IMR-90 (cell line): ENCODE data around the gene CLEC17A. TPM values are rescaled to one million over a fixed set of nuclear protein-coding genes. Genes with fewer than 3 reads are reported as not detected.

Source experiments
- ATAC-seq: fragments of 200-7000 bp; cut with Tn5 transposase; 2 replicates; pipeline ENCODE4 v1.9.1; 2020; ENCODE audit warnings: low read depth, mild to moderate bottlenecking, moderate library complexity
- BruUV-seq: library from RNA; stranded (reverse); fragments of 400-500 nt; replicated peaks from 2 replicates; lab custom pipeline; 2021; lab: Mats Ljungman, UMichigan
- CTCF ChIA-PET: fragments of 300-600 bp; formaldehyde crosslinking; extraction: SDS; loops from one replicate; lab custom pipeline; 2021; ENCODE audit warnings: antibody characterized with exemption; lab: Yijun Ruan, JAX
- POLR2A ChIA-PET: fragments of 300-600 bp; sonication (Branson Sonifier 250); formaldehyde crosslinking; loops from one replicate; lab custom pipeline; 2022; ENCODE audit warnings: antibody characterized with exemption; ENCODE audit not compliant: unreplicated experiment; lab: Charles Lee
- DNase-seq: peaks from one replicate; pipeline ENCODE4 v3.0.0; 2013
- H2AFZ ChIP-seq: replicated peaks from 2 replicates; pipeline ENCODE3; 2013; ENCODE audit warnings: low read length, mild to moderate bottlenecking; ENCODE audit not compliant: poor library complexity
- H2AK5ac ChIP-seq: 2 replicates; pipeline ENCODE4 v1.6.1; 2013; ENCODE audit warnings: low read depth, low read length, inconsistent platforms
- H2AK9ac ChIP-seq: replicated peaks from 2 replicates; pipeline ENCODE3; 2013; ENCODE audit warnings: mild to moderate bottlenecking, low read depth, low read length, moderate library complexity; ENCODE audit not compliant: poor library complexity
- H2BK120ac ChIP-seq: 2 replicates; pipeline ENCODE4 v1.6.1; 2013; ENCODE audit warnings: low read depth, low read length, inconsistent platforms
- H2BK15ac ChIP-seq: 3 replicates; pipeline ENCODE4 v1.6.1; 2013; ENCODE audit warnings: low read depth, low read length, inconsistent platforms
- H2BK20ac ChIP-seq: 2 replicates; pipeline ENCODE4 v1.6.1; 2013; ENCODE audit warnings: low read depth, mild to moderate bottlenecking, inconsistent platforms, low read length, moderate library complexity
- H2BK5ac ChIP-seq: 2 replicates; pipeline ENCODE4 v1.6.1; 2013; ENCODE audit warnings: mild to moderate bottlenecking, low read depth, low read length, inconsistent platforms; ENCODE audit not compliant: poor library complexity, severe bottlenecking
- H3K14ac ChIP-seq: replicated peaks from 2 replicates; pipeline ENCODE4 v1.6.1; 2013; ENCODE audit warnings: low read depth, low read length, inconsistent platforms
- H3K18ac ChIP-seq: 2 replicates; pipeline ENCODE4 v1.6.1; 2013; ENCODE audit warnings: low read depth, low read length, control low read depth
- H3K23ac ChIP-seq: 2 replicates; pipeline ENCODE4 v1.6.1; 2013; ENCODE audit warnings: low read depth, low read length, inconsistent platforms
- H3K27ac ChIP-seq: 2 replicates; pipeline ENCODE4 v1.5.1; 2013; ENCODE audit warnings: mild to moderate bottlenecking, control low read depth, low read length; ENCODE audit not compliant: insufficient read depth
- H3K27me3 ChIP-seq: 2 replicates; pipeline ENCODE4 v1.6.1; 2013; ENCODE audit warnings: low read length; ENCODE audit not compliant: control insufficient read depth, insufficient read depth
- H3K36me3 ChIP-seq: 2 replicates; pipeline ENCODE4 v1.6.1; 2013; ENCODE audit warnings: low read length, mixed read lengths; ENCODE audit not compliant: control insufficient read depth, insufficient read depth
- H3K4ac ChIP-seq: 2 replicates; pipeline ENCODE4 v1.6.1; 2013; ENCODE audit warnings: low read depth, low read length, inconsistent platforms
- H3K4me1 ChIP-seq: 2 replicates; pipeline ENCODE4 v1.6.1; 2013; ENCODE audit warnings: low read length, mixed read lengths; ENCODE audit not compliant: control insufficient read depth, insufficient read depth
- H3K4me2 ChIP-seq: 2 replicates; pipeline ENCODE4 v1.6.1; 2013; ENCODE audit warnings: low read depth, mild to moderate bottlenecking, control low read depth, low read length, moderate library complexity
- H3K4me3 ChIP-seq: 2 replicates; pipeline ENCODE4 v1.5.1; 2013; ENCODE audit warnings: low read depth, mild to moderate bottlenecking, control low read depth, low read length, moderate library complexity; ENCODE audit not compliant: insufficient read depth
- H3K56ac ChIP-seq: 2 replicates; pipeline ENCODE4 v1.6.1; 2013; ENCODE audit warnings: low read length, inconsistent platforms; ENCODE audit not compliant: insufficient read depth; ENCODE audit errors: extremely low read depth
- H3K79me1 ChIP-seq, 2 experiments: 2 replicates each; pipeline ENCODE4 v1.6.1; 2013; ENCODE audit warnings: low read length in 2 of 2, inconsistent platforms in 1 of 2, low read depth in 1 of 2
- H3K9ac ChIP-seq: 2 replicates; pipeline ENCODE4 v1.6.1; 2013; ENCODE audit warnings: low read depth, low read length, control low read depth
- H3K9me1 ChIP-seq: 2 replicates; pipeline ENCODE4 v1.6.1; 2013; ENCODE audit warnings: low read length, inconsistent platforms; ENCODE audit not compliant: insufficient read depth
- H3K9me3 ChIP-seq: 2 replicates; pipeline ENCODE4 v1.6.1; 2013; ENCODE audit warnings: low read length; ENCODE audit not compliant: control insufficient read depth, insufficient read depth
- H4K20me1 ChIP-seq: 2 replicates; pipeline ENCODE4 v1.6.1; 2013; ENCODE audit warnings: low read length, inconsistent platforms; ENCODE audit not compliant: insufficient read depth
- H4K5ac ChIP-seq: 2 replicates; pipeline ENCODE4 v1.6.1; 2013; ENCODE audit warnings: mild to moderate bottlenecking, low read depth, low read length, control low read depth
- H4K8ac ChIP-seq, 2 experiments: 2 replicates each; pipeline ENCODE4 v1.6.1; 2013; ENCODE audit warnings: low read depth in 2 of 2, low read length in 2 of 2, control low read depth in 1 of 2, inconsistent platforms in 1 of 2
- H4K91ac ChIP-seq: 2 replicates; pipeline ENCODE4 v1.6.1; 2013; ENCODE audit warnings: low read depth, low read length, inconsistent platforms; ENCODE audit not compliant: insufficient read depth
- BHLHE40 ChIP-seq: fragments of 150-350 bp; IDR thresholded peaks from 2 replicates; pipeline ENCODE4 v1.6.1; 2016; ENCODE audit warnings: mild to moderate bottlenecking, low read depth, low read length
- CEBPB ChIP-seq: IDR thresholded peaks from 2 replicates; pipeline ENCODE4 v1.6.1; 2012; ENCODE audit warnings: low read depth, low read length, improper control_type of control experiment
- CHD1 ChIP-seq: IDR thresholded peaks from 2 replicates; pipeline ENCODE4 v1.6.1; 2012; ENCODE audit warnings: low read depth, low read length, improper control_type of control experiment
- FOS ChIP-seq: fragments of 150-350 bp; IDR thresholded peaks from 2 replicates; pipeline ENCODE4 v1.6.1; 2016; ENCODE audit warnings: low read depth, low read length
- MAFK ChIP-seq: IDR thresholded peaks from 2 replicates; pipeline ENCODE4 v1.6.1; 2012; ENCODE audit warnings: low read depth, low read length, improper control_type of control experiment
- MAZ ChIP-seq: IDR thresholded peaks from 2 replicates; pipeline ENCODE4 v1.6.1; 2012; ENCODE audit warnings: low read depth, mild to moderate bottlenecking, low read length, improper control_type of control experiment, moderate library complexity, borderline replicate concordance
- MXI1 ChIP-seq: IDR thresholded peaks from 2 replicates; pipeline ENCODE4 v1.6.1; 2012; ENCODE audit warnings: low read depth, mild to moderate bottlenecking, low read length, moderate library complexity, borderline replicate concordance
- POLR2A ChIP-seq: IDR thresholded peaks from 2 replicates; pipeline ENCODE4 v1.6.1; 2012; ENCODE audit warnings: mild to moderate bottlenecking, low read depth, low read length
- RAD21 ChIP-seq: IDR thresholded peaks from 2 replicates; pipeline ENCODE4 v1.6.1; 2012; ENCODE audit warnings: low read length, improper control_type of control experiment
- RCOR1 ChIP-seq: IDR thresholded peaks from 2 replicates; pipeline ENCODE4 v1.6.1; 2012; ENCODE audit warnings: mild to moderate bottlenecking, low read length, improper control_type of control experiment; ENCODE audit not compliant: insufficient replicate concordance
- SMC3 ChIP-seq: fragments of 150-350 bp; IDR thresholded peaks from 2 replicates; pipeline ENCODE4 v1.6.1; 2016; ENCODE audit warnings: low read depth, mild to moderate bottlenecking, antibody characterized with exemption, low read length, moderate library complexity
- WGBS, 2 experiments: methylation state at CpG; one replicate each; pipeline versions ENCODE4 v1.1.5 to v1.1.7; 2013; ENCODE audit warnings: missing lambda C conversion rate in 2 of 2; ENCODE audit not compliant: insufficient read length in 1 of 2; ENCODE audit errors: extremely low coverage in 2 of 2; 5-methylcytosine and 5-hydroxymethylcytosine counted together
- dilution Hi-C: fragments of 300-500 bp; cut with HindIII; formaldehyde crosslinking; loops from one replicate; pipeline ENCODE4 v1.14.3; 2018; ENCODE audit warnings: low sequenced_read_pairs; ENCODE audit not compliant: unreplicated experiment
- in situ Hi-C: fragments of 300-500 bp; cut with MboI; formaldehyde crosslinking; loops from 3 replicates; pipeline ENCODE4 v1.14.3; 2019; ENCODE audit warnings: low sequenced_read_pairs, inconsistent platforms, mixed read lengths
- intact Hi-C: fragments of 100-400 bp; cut with micrococcal nuclease; formaldehyde crosslinking; loops from 2 replicates; pipeline ENCODE4 v1.10.0; 2022
- polyA plus RNA-seq, 3 experiments: library from polyadenylated mRNA; depleted of rRNA; stranded (reverse); fragments of >200 nt; gene quantifications; 2 replicates each; pipeline ENCODE4 v1.2.3, GENCODE V29; 2012; ENCODE audit warnings: low replicate concordance in 1 of 3
- total RNA-seq: library from RNA; depleted of rRNA; stranded (reverse); fragments of >200 nt; gene quantifications from 2 replicates; pipeline ENCODE4 v1.2.3, GENCODE V29; 2012
- TF ChIP-seq, protein P1 (sequence below): fragments of 150-350 bp; IDR thresholded peaks from 2 replicates; pipeline ENCODE4 v1.6.1; 2017; ENCODE audit warnings: mild to moderate bottlenecking, antibody characterized with exemption, low read length, low read depth
- TF ChIP-seq, protein P2 (sequence below): conservative IDR thresholded peaks from 2 replicates; pipeline ENCODE4 v1.5.1; 2012; ENCODE audit warnings: mild to moderate bottlenecking, low read depth, low read length, improper control_type of control experiment

CLEC17A gene
- total and polyA plus RNA-seq, 2 of the 4 experiments (the other 2 are of a cell fraction) = 0.05 TPM; not detected in 1

DNA sequence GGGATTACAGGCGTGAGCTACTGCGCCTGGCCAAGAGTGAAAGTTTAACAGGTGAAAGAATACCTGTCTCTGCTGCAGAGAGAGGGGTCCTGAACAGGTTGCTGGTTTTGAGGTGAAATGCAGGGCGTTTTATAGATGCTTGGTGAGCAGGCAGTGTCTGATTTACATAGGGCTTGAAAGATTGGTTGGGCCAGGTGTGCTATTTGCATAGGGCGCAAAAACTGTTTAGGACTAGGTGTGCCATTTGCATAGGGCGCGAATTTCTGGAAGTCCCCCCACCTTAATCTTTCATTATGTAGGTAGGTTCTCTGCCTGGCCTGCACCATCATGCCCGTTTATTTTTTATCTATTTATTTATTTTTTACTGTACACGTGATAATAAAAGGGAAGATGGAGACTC, 6.5 kb upstream of the CLEC17A start (continued):
- TF ChIP-seq, protein P1, sequence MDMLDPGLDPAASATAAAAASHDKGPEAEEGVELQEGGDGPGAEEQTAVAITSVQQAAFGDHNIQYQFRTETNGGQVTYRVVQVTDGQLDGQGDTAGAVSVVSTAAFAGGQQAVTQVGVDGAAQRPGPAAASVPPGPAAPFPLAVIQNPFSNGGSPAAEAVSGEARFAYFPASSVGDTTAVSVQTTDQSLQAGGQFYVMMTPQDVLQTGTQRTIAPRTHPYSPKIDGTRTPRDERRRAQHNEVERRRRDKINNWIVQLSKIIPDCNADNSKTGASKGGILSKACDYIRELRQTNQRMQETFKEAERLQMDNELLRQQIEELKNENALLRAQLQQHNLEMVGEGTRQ = no peak
- TF ChIP-seq, protein P2, sequence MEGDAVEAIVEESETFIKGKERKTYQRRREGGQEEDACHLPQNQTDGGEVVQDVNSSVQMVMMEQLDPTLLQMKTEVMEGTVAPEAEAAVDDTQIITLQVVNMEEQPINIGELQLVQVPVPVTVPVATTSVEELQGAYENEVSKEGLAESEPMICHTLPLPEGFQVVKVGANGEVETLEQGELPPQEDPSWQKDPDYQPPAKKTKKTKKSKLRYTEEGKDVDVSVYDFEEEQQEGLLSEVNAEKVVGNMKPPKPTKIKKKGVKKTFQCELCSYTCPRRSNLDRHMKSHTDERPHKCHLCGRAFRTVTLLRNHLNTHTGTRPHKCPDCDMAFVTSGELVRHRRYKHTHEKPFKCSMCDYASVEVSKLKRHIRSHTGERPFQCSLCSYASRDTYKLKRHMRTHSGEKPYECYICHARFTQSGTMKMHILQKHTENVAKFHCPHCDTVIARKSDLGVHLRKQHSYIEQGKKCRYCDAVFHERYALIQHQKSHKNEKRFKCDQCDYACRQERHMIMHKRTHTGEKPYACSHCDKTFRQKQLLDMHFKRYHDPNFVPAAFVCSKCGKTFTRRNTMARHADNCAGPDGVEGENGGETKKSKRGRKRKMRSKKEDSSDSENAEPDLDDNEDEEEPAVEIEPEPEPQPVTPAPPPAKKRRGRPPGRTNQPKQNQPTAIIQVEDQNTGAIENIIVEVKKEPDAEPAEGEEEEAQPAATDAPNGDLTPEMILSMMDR = no peak

DNA sequence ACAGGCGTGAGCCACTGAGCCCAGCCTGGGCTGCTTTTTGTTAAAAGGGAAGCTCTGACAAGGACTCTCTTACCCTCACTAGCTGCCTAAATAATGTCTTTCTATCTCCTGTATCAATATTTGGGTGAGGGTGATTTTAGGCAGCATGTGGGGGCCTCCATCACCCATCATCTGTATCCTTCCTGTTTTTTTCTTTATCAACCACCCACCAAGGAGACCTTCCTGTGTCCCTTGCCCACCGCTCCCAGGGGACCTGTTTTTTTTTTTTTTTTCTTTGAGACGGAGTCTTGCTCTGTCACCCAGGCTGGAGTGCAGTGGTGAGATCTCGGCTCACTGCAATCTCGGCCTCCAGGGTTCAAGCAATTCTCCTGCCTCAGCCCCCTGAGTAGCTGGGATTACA, 5.6 kb upstream of the CLEC17A start:
- H3K27ac ChIP-seq = no peak overlapping the region
- H4K91ac ChIP-seq = no peak overlapping the region
- intact Hi-C loops = no loop called here
- no peak overlapping the region for H2AFZ ChIP-seq
- H3K23ac ChIP-seq = no peak overlapping the region
- no peak overlapping the region for H2BK20ac ChIP-seq
- ATAC-seq (no peak), DNase-seq (no peak)
- no peak overlapping the region for H2BK120ac ChIP-seq
- no peak overlapping the region for H3K9ac ChIP-seq
- no peak overlapping the region for H3K4ac ChIP-seq
- H2AK5ac ChIP-seq = no peak overlapping the region
- WGBS, 2 experiments = 83% methylated on average over 1 of the region's 5 CpGs; no CpG with 5 or more reads in 1 of the 2 experiments
- H3K79me1 ChIP-seq = no peaks in the 10 kb centered on the region
- H2BK15ac ChIP-seq = no peak overlapping the region
- no peaks in the 10 kb centered on the region for H3K9me1 ChIP-seq
- H3K9me3 ChIP-seq = no peaks in the 10 kb centered on the region
- ChIA-PET CTCF (no interaction called here), POLR2A (interaction anchor here (0.7 kb wide), 1 partner anchor 113 kb away, joined by 4 read pairs; no protein-coding TSS in a partner anchor)
- H3K18ac ChIP-seq = no peak overlapping the region
- H4K20me1 ChIP-seq = no peaks in the 10 kb centered on the region
- no peak overlapping the region for H2BK5ac ChIP-seq
- no peak overlapping the region for H3K4me3 ChIP-seq
- H4K5ac ChIP-seq = no peak overlapping the region
- no peak overlapping the region for H3K4me2 ChIP-seq
- no TSS peak for BruUV-seq
- no peaks in the 10 kb centered on the region for H3K36me3 ChIP-seq
- H3K14ac ChIP-seq = no peak overlapping the region
- dilution Hi-C loops = no loop called here
- in situ Hi-C loops = loop anchor here (25.0 kb wide), 1 partner anchor 310 kb away; the partner anchor contains the start of gene OR7A17
- no peak overlapping the region for H4K8ac ChIP-seq
- no peak overlapping the region for H3K56ac ChIP-seq
- no peaks in the 10 kb centered on the region for H3K4me1 ChIP-seq
- H2AK9ac ChIP-seq = no peak overlapping the region
- H3K27me3 ChIP-seq = no peaks in the 10 kb centered on the region
- TF ChIP-seq FOS = no peak
- TF ChIP-seq CHD1 = no peak
- no peak for TF ChIP-seq CEBPB
- no peak for TF ChIP-seq MAFK
- no peak for TF ChIP-seq MAZ
- TF ChIP-seq MXI1 = no peak
- TF ChIP-seq POLR2A = no peak
- no peak for TF ChIP-seq RAD21
- TF ChIP-seq BHLHE40 = no peak
- TF ChIP-seq SMC3 = no peak
- no peak for TF ChIP-seq RCOR1
- TF ChIP-seq, protein P1 = no peak
